ENCODE results near the gene UBE2Z. TPM values are rescaled to one million over a fixed set of nuclear protein-coding genes. Genes with fewer than 3 reads are reported as not detected.

The UBE2Z gene
- total RNA-seq, 1 experiment from 2014 or later, result 65.1 TPM

GRCh38 chr17:48907713-48908046 lies 527 bp upstream of the UBE2Z start (continued):
- TF ChIP-seq FOXP4 (CRISPR knock-in tag; IDR thresholded peaks at IDR 0.05) (no peak), FOXP1 (CRISPR knock-in tag; IDR thresholded peaks at IDR 0.05; ENCODE audit: borderline replicate concordance) (no peak), ZNF416 (CRISPR knock-in tag; IDR thresholded peaks at IDR 0.05) (no peak), ZBTB43 (CRISPR knock-in tag; IDR thresholded peaks at IDR 0.05) (no peak)

GRCh38 chr17:48908853-48909394 lies 717 bp downstream of the UBE2Z start:
- DNase-seq (ENCODE audit: low spot score), result peak; percentile 98
- peak overlapping the region; percentile 95 for H3K27ac Mint-ChIP-seq
- H3K36me3 Mint-ChIP-seq, result peaks cover 36% of the 10 kb centered on the region
- peak overlapping the region; percentile 100 for H3K4me3 Mint-ChIP-seq
- TF ChIP-seq GTF2I (CRISPR knock-in tag; conservative IDR thresholded peaks at IDR 0.05), result no peak
- no peak for TF ChIP-seq ESRRA (CRISPR knock-in tag; IDR thresholded peaks at IDR 0.05; ENCODE audit: borderline replicate concordance)
- no peak for TF ChIP-seq PRDM15 (CRISPR knock-in tag; IDR thresholded peaks at IDR 0.05)
- TF ChIP-seq SMAD3 (CRISPR knock-in tag; IDR thresholded peaks at IDR 0.05; ENCODE audit: borderline replicate concordance), result no peak
- no peak for TF ChIP-seq CREM (CRISPR knock-in tag; IDR thresholded peaks at IDR 0.05)
- TF ChIP-seq IRF2 (CRISPR knock-in tag; IDR thresholded peaks at IDR 0.05; ENCODE audit: borderline replicate concordance, low read depth), result no peak
- no peak for TF ChIP-seq ZSCAN18 (CRISPR knock-in tag; IDR thresholded peaks at IDR 0.05)
- TF ChIP-seq STAT6 (CRISPR knock-in tag; conservative IDR thresholded peaks at IDR 0.05; ENCODE audit: low read depth), result no peak
- TF ChIP-seq NR3C1 (CRISPR knock-in tag; conservative IDR thresholded peaks at IDR 0.05; ENCODE audit: low read depth), result no peak
- TF ChIP-seq SMAD4 (CRISPR knock-in tag; IDR thresholded peaks at IDR 0.05), result no peak
- no peak for TF ChIP-seq ETV6 (CRISPR knock-in tag; IDR thresholded peaks at IDR 0.05)
- no peak for TF ChIP-seq ATF1 (CRISPR knock-in tag; IDR thresholded peaks at IDR 0.05)
- no peak for TF ChIP-seq ZNF416 (CRISPR knock-in tag; IDR thresholded peaks at IDR 0.05)
- no peak for TF ChIP-seq ZNF671 (CRISPR knock-in tag; IDR thresholded peaks at IDR 0.05)
- no peak for TF ChIP-seq ZNF512 (CRISPR knock-in tag; IDR thresholded peaks at IDR 0.05; ENCODE audit: borderline replicate concordance)
- TF ChIP-seq GABPB1 (CRISPR knock-in tag; IDR thresholded peaks at IDR 0.05), result no peak; the same call in 1 of the 2 replicates
- TF ChIP-seq CREB1 (CRISPR knock-in tag; IDR thresholded peaks at IDR 0.05), result no peak
- no peak for TF ChIP-seq NFYB (CRISPR knock-in tag; conservative IDR thresholded peaks at IDR 0.05; ENCODE audit: low read depth)
- TF ChIP-seq ZMAT4 (CRISPR knock-in tag; IDR thresholded peaks at IDR 0.05), result no peak
- H3K4me1 Mint-ChIP-seq, result peaks cover 31% of the 10 kb centered on the region
- peak; percentile 79 for ATAC-seq
- ChIA-PET POLR2A (interaction anchor here (0.6 to 3.2 kb wide), 8 partner anchors 16 to 147 kb away, joined by 3 to 23 read pairs (median 5); partner anchors contain the start of genes ATP5MC1 and SNF8), CTCF (interaction anchor here (0.7 to 1.8 kb wide), 6 partner anchors 24 to 526 kb away, joined by 3 to 10 read pairs (median 6); no protein-coding TSS in a partner anchor)
- H3K27me3 Mint-ChIP-seq (ENCODE audit: low read depth), result no peaks in the 10 kb centered on the region
- no peaks in the 10 kb centered on the region for H3K9me3 Mint-ChIP-seq

Measured in WTC11 (cell line).